HG02642 (cell line): ENCODE results near the gene PLIN4.

Experiments
- ATAC-seq: cut with Tn5 transposase; IDR thresholded peaks from one replicate; pipeline ENCODE4 v1.9.1; 2021; ENCODE audit warnings: mild to moderate bottlenecking; ENCODE audit not compliant: unreplicated experiment, poor library complexity

PLIN4 gene

DNA sequence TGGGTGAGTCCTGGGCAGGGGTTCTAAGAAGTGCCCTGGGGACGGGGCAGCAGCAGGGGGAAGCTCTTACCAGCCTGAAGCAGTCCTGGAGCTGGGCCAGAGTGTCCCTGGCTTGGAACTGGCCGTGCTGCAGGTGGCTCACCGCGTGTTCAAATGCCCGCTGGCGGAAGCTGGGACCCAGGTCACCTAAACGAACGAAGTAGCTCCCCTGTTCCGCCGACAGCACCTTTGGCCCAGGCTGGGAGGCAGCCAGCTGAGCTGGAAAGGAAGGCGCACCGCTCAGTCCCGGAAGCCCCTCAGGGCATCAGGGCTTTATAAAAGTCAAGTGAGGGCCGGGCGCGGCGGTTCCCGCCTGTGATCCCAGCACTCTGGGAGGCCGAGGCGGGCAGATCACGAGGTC, 9.6 kb downstream of the PLIN4 start:
- ATAC-seq, result no peak

DNA sequence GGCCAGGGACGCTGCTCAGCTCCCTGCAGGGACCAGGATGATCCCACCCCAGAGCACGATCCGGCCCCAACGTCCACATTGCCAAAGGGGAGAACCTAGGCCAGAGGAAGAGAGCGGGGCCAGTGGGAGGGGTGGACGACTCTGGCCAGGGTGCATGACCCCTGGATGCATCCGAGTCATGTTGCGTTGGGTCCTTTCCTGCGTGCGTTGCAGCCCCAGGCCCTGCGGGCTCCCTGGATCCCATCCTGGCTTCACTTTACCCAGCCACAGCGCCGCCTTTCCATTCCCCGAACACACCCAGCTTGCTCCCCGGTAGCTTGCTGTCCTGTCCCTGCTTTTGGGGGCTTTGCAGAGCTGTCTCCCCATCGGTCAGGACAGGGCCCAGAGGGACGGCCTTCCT, 10.5 kb downstream of the PLIN4 start:
- ATAC-seq, result no peak

DNA sequence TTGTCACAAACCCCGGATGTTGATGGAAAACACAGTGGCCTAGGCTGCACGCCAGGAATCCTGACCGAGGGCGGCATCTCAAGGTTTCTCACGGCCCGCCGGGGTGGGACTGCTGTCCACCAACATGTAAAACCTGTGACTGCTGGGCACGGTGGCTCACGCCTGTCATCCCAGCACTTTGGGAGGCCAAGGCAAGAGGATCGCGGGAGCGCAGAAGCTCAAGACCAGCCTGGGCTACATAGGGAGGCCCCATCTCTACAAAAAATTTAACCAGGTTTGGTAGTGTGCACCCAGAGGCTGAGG, 11.2 kb downstream of the PLIN4 start:
- no peak for ATAC-seq

DNA sequence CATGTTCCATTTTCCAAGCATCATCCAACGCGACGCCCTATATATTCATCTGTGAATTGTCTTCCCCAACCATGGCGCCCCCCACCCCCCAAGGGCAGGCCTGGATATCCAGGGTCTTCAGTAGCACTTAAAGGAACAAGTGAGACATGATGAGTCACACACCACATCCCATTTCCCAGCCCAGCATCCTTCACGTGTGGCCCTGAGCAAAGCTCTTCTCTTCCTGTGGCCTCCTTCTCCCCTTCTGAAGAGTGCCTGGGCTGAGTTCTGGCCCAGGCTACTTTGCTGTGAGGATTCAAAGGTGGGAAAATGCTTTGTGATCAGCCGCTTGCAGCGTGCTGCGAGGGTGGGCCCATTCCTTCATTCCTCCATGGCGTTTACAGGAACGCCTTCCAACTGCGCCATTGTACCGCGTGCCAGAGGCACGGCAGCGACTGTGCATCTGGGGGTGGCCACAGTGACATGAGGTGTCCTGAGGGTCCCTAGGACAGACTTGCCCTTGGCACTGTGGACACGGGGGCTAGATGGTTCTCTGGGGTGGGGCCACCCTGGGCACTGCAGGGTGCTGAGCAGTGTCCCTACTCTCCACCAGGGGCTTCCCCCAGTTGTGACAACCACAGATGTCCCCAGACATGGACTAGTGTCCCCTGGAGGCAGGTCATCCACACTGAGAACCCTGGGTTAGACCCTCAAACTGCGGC, 11.7 kb downstream of the PLIN4 start:
- no peak for ATAC-seq

DNA sequence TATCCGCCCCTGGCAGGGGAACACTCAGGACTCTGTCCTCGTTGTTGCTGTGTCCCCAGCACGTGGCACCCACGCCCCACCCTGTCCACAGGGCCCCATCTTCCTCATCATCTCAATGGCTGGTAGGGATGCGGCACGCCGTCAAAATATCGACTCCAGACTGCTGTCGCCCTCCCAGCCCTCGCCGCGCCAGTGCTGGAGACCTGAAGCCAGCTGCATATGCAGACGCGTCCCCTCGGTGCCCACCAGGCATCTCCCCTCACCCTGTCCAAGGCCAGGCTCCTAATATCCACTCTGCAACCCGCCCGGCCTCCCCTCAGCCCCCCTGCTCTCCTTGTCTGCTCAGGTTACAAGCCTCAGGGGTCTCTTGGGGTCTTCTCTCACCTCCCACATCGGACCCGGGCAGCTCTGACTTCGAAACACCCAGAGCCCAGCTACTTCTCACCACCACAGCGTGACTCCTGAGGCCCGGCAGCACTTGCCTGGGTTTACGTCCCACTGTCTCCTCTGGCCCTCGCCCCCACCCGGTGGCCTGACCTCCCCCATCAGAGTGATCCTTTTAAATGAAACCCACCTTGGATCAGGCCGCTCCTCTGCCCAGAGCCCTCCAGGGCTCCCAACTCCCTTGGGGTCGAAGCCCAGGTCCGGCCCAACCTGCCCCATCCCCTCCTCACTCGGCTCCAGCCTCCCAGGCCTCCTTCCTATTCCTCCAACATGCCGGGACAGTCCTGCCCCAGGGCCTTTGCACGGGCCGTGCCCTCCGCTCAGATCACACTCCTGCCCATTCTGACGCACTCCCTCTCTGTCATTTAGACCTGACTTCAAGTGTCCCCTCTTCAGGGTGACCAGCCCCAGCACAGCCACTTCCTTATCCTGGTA, 12.5 kb downstream of the PLIN4 start:
- no peak for ATAC-seq

DNA sequence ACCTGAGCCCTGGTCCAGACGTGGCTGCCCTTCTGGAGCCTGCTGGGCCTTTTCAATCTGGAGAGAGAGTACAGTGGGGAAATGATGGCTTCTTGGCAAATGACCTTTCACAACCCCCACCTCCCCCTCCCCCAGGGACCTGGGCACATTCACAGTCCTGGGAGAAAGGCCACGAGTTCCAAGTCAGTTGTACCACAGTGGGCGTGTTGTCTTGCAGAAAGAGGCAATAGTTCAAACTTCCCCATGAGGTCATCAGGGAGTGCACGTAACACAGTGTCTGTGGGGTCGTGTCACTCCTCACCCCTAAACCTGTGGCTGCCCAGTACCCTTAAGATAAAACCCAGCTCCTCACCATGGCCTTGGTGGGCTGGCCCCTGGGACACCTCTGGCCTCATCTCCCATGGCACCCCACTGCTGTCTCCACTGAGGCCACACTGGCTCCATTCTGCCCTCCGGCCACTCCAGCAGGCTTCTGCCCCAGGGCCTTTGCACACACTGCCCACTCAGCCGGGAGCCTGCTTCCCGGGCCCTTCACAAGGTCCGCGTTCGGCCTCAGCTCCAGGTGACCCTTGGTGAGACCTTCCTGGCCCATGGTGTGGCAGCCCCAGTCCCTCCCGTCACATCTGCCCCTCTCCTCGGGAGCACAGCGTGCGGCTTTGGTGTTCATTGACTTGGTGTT, 13.3 kb downstream of the PLIN4 start:
- ATAC-seq, result no peak

DNA sequence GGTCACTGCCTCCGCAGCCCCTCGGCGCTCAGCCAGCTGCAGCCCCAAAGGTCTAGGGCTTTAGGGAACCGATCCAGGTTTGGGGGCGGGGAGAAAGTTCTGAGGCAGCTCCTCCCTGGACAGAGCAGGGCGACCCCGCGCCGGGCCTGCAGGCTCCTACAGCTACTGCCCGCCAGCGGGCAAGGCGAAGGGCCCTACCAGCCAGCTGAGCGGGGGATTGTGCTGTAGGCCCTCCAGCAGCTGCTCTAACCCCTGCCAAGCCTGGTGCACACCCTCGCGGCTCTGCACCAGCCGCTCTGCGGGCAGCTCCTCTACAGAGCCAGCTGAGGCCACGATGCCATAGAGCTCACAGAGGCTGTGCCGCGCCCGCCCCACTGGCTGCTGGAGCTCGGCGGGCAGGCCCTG, 14.0 kb downstream of the PLIN4 start:
- no peak for ATAC-seq

DNA sequence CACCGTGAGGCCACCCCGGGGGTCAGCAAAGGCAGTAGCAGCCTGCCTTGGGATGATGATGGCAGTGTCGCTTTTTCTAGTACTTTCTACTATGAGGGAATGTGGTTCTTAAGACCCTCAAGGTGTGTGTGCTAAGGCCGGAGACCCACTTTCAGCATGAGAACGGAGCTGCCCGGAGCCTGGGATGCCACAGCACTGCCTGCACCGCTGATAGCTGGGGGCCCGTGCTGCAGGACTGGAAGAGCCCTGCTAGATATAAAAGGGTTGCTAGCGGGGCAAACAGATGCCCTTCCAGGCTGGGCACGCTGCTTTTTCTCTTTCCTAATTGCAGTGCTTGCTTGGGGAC, 14.5 kb downstream of the PLIN4 start:
- ATAC-seq, result no peak

DNA sequence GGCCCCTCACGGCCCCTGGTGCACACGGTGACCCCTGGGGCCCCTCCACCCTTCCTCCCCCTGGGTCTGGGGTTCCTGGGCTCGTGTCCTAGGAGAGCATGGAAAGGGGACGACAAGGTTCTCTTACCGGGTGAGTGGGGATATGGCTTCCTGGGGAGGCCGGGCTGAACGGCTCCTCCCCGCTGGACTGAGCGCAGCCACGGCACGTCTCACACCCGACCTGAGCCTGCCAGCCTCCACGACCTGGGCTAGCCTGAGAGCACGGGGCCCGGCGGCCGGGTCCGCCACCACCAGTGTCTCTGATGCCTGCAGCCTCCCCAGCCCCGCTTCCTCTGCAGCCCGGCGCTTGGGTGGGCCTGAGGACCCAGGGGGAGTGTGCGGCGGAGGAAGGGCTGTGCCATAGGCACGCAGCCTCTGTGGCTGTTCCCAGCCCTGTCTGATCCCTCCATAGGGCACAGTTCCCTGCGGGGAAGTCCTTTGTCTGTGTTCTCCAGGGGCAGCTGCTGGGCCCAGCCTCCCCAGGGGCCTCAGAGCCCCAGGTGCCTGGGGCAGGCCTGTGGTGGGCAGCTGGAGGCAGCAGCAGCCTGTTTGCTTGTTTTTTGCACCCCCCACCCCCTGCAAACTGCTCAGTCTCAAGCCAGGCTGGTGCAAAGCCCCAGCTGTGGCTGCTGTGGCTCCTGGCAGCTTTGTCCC, 15.0 kb downstream of the PLIN4 start:
- no peak for ATAC-seq

DNA sequence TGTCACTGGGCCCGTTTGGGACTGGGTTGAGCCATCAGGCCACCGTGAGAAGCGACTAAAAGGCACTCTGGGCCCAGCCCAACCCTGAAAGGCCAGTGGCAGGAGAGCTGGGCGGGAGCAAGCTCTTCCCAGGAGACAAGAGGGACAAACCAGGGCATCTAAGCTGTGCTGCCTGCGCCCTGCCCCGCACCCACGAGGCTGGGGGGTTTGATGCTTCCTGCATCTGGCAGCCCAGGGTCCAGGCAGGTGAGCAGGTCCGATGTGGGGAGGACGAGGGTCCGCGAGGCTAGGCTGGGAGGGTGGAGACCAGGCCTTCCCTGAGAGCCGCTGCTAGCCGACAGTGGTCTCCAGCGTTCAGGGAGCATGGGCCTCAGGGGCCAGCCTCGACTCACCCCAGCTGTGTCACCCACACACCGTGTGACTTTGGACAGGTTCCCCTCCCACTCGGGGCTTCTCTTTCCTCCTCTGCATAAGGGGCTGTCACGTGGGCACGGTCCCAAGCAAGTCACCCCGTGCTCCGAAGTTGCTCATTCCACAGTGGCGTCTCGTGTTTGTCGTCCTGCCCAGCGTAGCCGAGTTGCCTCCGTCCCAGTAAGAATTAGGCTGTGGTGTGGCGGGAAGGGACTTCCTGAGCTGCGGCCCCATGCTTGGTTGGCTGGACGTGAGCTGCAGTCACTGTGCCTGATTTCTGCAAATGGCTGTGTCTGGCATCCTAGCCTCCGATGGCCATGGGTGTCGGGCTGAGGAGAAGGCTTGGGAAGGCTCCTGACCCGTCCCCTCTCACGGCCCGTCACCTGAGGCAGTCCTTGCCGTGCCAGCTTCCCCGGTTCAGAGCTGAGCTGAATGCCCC, 15.8 kb downstream of the PLIN4 start:
- no peak for ATAC-seq

DNA sequence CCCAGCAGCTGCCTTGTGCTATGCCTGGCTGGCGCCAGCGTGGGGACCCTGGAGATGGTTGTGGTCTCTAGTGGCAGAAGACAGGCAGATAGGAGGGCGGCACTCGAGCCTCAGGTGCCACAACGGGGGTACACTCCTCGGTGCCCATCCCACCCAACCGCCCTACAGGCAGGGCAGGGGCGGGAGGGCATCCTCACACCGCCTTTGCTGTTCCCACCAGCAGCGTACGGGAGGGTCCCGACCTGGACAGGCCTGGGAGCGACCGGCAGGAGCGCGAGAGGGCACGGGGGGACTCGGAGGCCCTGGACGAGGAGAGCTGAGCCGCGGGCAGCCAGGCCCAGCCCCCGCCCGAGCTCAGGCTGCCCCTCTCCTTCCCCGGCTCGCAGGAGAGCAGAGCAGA, 16.6 kb downstream of the PLIN4 start:
- ATAC-seq, result no peak

DNA sequence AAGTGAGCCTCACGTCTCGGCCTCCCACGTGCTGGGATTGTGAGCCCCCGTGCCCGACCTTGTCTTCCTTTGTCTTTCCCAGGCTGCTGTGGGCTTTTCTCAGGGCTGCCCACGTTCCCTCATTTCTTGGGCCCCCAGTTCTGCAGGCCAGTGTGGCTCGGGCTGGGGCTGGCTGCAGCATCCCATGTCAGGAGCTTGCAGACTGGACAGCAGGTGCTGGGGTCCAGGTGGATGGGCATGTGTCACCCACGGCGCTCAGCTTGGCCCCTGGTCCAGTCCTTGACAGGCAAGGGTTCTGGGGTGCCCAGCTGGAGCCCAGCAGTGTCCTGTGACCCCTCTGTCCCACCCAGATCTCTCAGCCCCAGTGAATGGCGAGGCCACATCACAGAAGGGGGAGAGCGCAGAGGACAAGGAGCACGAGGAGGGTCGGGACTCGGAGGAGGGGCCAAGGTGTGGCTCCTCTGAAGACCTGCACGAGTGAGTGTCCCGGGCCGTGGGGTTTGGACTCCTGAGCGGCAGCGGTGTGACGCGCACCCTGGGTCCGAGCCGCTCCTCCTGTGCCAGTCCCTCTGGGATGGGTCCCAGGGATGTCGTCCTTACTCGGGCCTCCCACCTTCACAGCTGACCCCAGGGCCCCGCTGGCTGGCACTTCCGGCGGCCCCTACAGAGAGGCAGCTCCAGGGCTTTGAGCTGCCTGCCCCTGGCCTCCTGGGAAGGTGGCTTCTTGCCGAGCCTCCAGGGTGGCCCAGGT, 17.3 kb downstream of the PLIN4 start:
- no peak for ATAC-seq

DNA sequence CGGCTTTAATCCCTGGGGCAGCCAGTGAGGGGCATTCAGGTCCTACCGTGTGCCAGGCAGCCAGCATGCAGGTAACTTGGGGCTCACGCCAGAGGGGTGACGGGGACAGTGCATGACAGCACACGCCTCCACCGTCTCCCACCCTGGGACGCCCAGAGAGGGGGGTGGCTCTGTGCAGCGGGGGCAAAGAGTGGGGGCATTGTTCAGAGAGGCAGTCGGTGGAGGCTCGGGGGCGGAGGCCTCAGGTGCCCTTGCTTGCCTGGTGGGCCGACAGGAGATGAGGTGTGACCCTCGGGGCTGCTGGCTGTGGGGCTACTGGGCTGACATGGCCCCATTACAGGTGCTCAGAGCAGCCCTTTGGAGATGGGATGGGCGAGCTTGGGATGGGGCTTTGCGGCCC, 18.4 kb downstream of the PLIN4 start:
- no peak for ATAC-seq

DNA sequence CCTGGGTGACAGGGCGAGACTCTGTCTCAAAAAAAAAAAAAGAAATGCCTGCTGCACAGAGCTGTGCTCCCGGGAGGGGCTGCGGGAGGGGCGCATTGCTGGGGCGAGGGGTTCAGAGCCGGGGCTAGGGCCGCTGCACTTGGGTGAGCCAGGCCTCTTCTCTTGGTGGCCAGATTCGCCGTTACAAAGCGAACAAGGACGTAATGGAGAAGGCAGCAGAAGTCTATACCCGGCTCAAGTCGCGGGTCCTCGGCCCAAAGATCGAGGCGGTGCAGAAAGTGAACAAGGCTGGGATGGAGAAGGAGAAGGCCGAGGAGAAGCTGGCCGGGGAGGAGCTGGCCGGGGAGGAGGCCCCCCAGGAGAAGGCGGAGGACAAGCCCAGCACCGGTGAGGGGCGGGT, 19.0 kb downstream of the PLIN4 start:
- ATAC-seq, result no peak

DNA sequence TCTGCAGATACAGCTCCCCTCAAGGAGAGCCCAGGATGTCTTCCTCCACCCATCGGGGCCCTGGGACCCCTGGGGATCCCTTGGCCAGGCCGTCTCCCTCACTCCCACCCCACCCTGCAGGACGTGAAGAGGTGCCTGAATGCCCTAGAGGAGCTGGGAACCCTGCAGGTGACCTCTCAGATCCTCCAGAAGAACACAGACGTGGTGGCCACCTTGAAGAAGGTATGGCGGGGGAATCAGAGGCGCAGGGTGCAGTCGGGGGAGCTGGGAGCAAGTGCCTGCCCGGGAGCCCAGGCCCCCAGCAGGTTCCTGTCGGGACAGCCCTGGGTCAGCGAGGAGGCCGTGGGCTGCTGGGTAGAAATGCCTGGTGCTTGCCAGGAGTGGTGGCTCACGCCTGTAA, 19.6 kb downstream of the PLIN4 start:
- no peak for ATAC-seq

DNA sequence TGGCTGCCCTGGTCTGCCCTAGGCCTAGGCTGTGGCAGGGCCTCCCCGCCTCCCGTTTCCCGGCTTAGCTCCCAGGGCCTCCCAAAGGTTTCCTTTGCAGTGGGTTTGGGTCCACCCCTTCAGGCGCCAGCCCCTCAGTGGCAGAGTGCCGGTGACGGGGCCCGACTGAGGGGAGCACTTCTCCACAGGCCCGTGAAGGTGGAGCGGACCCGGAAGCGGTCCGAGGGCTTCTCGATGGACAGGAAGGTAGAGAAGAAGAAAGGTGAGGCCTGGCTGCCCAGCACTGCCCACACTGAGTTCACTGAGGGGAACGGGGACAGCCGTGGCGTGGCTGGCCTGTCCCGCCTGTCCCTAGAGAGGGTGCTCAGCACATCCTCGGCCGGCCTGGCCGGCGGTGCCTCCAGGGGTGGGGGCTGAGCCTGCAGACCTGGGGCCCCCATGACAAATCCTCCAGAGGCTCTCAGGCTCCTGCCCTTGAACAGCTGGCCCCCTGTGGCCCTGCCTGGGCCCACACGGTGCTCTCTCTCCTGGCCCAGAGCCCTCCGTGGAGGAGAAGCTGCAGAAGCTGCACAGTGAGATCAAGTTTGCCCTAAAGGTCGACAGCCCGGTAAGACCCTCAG, 20.4 kb downstream of the PLIN4 start:
- ATAC-seq, result no peak

DNA sequence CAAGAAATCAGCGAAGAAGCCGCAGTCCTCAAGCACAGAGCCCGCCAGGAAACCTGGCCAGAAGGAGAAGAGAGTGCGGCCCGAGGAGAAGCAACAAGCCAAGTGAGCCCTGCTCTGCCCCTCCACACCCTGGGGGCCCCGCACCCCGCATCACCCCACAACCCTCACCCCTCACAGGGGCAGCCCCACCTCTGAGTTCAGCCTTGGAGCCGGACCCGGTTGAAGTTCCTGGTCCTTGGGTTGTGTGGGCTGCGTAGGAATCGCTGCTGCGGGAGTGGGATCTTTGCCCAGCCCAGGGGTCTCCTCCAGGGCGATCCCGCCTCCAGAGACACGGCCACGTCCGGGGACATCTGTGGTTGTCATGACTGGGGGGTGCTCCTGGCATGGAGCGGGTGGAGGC, 22.0 kb downstream of the PLIN4 start:
- no peak for ATAC-seq

DNA sequence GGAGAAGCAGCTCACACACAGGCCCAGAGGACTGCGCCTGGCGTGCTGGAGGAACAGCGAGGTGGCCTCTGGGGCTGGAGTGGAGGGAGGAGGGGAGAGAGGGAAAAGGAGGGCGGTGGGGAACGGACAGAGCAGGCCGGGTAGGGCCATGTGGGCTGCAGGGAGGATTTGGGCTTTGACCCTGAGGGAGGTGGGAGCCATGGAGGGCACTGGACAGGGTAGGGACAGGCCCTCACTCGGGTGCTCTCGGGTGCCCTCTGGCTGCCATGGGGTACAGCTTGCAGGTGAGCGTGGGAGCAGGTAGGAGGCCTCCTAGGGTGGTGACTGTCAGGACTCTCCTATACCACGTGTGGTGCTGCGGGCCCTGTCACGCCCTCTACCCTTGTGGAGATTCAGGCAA, 22.8 kb downstream of the PLIN4 start:
- no peak for ATAC-seq

DNA sequence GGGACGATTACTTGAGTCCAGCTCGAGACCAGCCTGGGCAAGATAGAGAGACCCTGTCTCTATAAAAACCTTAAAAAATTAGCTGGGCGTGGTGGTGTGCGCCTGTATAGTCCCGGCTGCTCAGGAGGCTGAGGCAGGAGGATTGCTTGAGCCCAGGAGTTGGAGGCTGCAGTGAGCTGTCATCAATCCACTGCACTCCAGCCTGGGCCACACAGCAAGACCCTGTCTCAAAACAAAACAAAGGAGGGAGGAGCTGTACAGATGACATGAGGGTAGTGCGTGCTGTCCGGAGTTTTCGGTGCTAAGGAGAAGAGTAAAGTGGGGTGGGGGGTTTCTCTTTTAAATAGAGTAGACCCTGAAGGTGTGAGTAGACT, 23.6 kb downstream of the PLIN4 start:
- ATAC-seq, result no peak
